Esophagus squamous epithelium (tissue), 4 donors: Measurements from ENCODE around the gene DPY19L3.

ENCODE experiments used
- CTCF ChIP-seq, 6 experiments: fragments of 450-650 bp in 4 of 6; fragments of 200-600 bp in 2 of 6; sonication (generic) in 2 of 6; IDR thresholded peaks; one replicate each; pipeline ENCODE4 v1.5.1; 2016 to 2019; ENCODE audit warnings: antibody characterized with exemption in 6 of 6, mild to moderate bottlenecking in 4 of 6, moderate library complexity in 4 of 6
- POLR2A ChIP-seq, 4 donors: fragments of 450-650 bp; IDR thresholded peaks; one replicate each; pipeline ENCODE4 v1.6.1; 2017; ENCODE audit warnings: antibody characterized with exemption in 4 of 4, mild to moderate bottlenecking in 4 of 4, moderate library complexity in 3 of 4

DNA sequence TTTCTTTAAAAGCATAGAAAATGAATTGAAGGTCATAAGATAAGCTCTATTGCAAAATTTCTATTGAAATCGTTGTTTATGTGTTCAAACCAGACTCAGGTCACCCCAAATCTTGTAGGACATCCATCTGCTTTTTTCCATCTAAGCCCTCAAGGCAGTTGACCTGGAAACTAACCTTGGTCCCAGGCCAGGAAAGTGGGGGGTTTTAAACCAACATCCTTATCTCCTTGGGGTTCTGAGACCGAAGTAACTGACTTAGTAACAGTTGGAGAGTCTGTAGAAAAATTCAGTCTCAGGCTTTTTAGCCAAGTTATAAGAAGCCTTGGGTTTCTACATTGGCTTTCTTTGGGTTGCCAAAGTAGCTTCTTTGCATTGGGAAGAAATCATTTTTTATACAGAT is 36.8 kb upstream of the DPY19L3 start:
- TF ChIP-seq CTCF (IDR thresholded peaks at IDR 0.05): no peak
- no peak for TF ChIP-seq POLR2A (IDR thresholded peaks at IDR 0.05)
